ENCODE data around the gene PPY.

- TF ChIP-seq POLR2AphosphoS5 (IDR thresholded peaks at IDR 0.05) = no peak
- no peak for TF ChIP-seq CTCF (IDR thresholded peaks at IDR 0.05)
- TF ChIP-seq POLR2A (IDR thresholded peaks at IDR 0.05) = no peak
These were observed 1.6 kb downstream of the PPY start for GRCh38 chr17:43940630-43941029.
